K562 (cell line): ENCODE measurements around the gene NEK5.

Experiments
- EGR1 ChIP-seq: fragments of 450-650 bp; conservative IDR thresholded peaks from 2 replicates; pipeline ENCODE4 v1.6.1; 2017; ENCODE audit warnings: mild to moderate bottlenecking
- ETV6 ChIP-seq, 3 experiments: fragments of 150-350 bp in 1 of 3; sonication (generic) in 1 of 3; formaldehyde crosslinking in 1 of 3; IDR thresholded peaks; 2 replicates each; pipeline versions ENCODE4 v1.6.1 to v1.8.0; 2014 to 2022; ENCODE audit warnings: borderline replicate concordance in 2 of 3, low read depth in 2 of 3, antibody characterized with exemption in 1 of 3, low read length in 1 of 3, mild to moderate bottlenecking in 1 of 3, missing genetic modification reagents in 1 of 3
- FOXK1 ChIP-seq: sonication (generic); formaldehyde crosslinking; IDR thresholded peaks from 2 replicates; pipeline ENCODE4 v1.8.0; 2022; ENCODE audit warnings: missing genetic modification reagents, mild to moderate bottlenecking, borderline replicate concordance
- GABPA ChIP-seq: fragments of 200-800 bp; sonication (Bioruptor generic); conservative IDR thresholded peaks from 2 replicates; pipeline ENCODE4 v1.6.1; 2016; ENCODE audit warnings: low read depth, missing genetic modification characterization, missing compliant biosample characterization
- MYC ChIP-seq, 2 experiments: fragments of 250-450 bp in 1 of 2; sonication (Bioruptor Pico) in 1 of 2; IDR thresholded peaks; 2 replicates each; pipeline versions ENCODE4 v1.5.1 to v1.6.1; 2012 to 2021; ENCODE audit warnings: low read depth in 2 of 2, borderline replicate concordance in 1 of 2, improper control_type of control experiment in 1 of 2, low read length in 1 of 2, mild to moderate bottlenecking in 1 of 2, moderate library complexity in 1 of 2
- TEAD4 ChIP-seq, 2 experiments: sonication (generic) in 1 of 2; formaldehyde crosslinking in 1 of 2; IDR thresholded peaks; 2 replicates each; pipeline versions ENCODE4 v1.6.1 to v1.8.0; 2012 to 2022; ENCODE audit warnings: borderline replicate concordance in 1 of 2, inconsistent platforms in 1 of 2, low read length in 1 of 2, mild to moderate bottlenecking in 1 of 2, missing genetic modification reagents in 1 of 2
- ZBED1 ChIP-seq: IDR thresholded peaks from 2 replicates; pipeline ENCODE4 v1.6.1; 2014
- TF ChIP-seq, protein P1 (sequence below), 2 experiments: fragments of 450-650 bp; formaldehyde crosslinking in 1 of 2; IDR thresholded peaks; 2 replicates each; pipeline versions ENCODE4 v1.4.0 to v1.6.1; 2014 to 2020; ENCODE audit warnings: mild to moderate bottlenecking in 2 of 2, borderline replicate concordance in 1 of 2, low read depth in 1 of 2
- TF ChIP-seq, protein P2 (sequence below): sonication (generic); formaldehyde crosslinking; IDR thresholded peaks from 2 replicates; pipeline ENCODE4 v1.8.1; 2023; ENCODE audit warnings: mild to moderate bottlenecking, missing genetic modification reagents
- TF ChIP-seq, protein P3 (sequence below), 3 experiments: IDR thresholded peaks in 2 of 3; conservative IDR thresholded peaks in 1 of 3; 2 replicates each; pipeline ENCODE4 v1.5.1; 2011 to 2012; ENCODE audit warnings: low read length in 3 of 3, mild to moderate bottlenecking in 3 of 3, control low read depth in 2 of 3, improper control_type of control experiment in 1 of 3, inconsistent platforms in 1 of 3, low read depth in 1 of 3, mixed read lengths in 1 of 3, moderate library complexity in 1 of 3; ENCODE audit not compliant: insufficient read depth in 2 of 3

DNA sequence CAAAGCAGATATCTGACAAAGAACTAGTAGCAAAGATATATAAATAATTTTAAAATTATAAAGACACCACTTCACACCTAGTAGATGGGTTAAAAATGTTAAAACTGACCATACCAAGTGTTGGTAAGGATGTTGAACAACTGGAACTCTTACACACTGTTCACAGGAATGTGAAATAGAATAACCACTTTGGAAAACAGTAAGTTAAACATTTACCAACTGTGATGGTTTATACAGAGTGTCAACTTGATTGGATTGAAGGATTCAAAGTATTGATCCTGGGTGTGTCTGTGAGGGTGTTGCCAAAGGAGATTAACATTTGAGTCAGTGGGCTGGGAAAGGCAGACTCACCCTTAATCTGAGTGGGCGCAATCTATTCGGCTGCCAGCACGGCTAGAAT lies 85.2 kb downstream of the NEK5 start:
- TF ChIP-seq ZBED1 (no peak), MYC (IDR thresholded peaks at IDR 0.05; ENCODE audit: low read depth, low read length) (no peak), MYC (CRISPR knock-in tag; IDR thresholded peaks at IDR 0.05; ENCODE audit: borderline replicate concordance, low read depth) (no peak), ETV6 (IDR thresholded peaks at IDR 0.05; ENCODE audit: borderline replicate concordance in 1 of 2, low read depth in 2 of 2, low read length in 1 of 2) (no peak), ETV6 (CRISPR knock-in tag; IDR thresholded peaks at IDR 0.05; ENCODE audit: borderline replicate concordance) (no peak), GABPA (tag) (no peak), TEAD4 (IDR thresholded peaks at IDR 0.05; ENCODE audit: low read length) (no peak), TEAD4 (CRISPR knock-in tag; IDR thresholded peaks at IDR 0.05; ENCODE audit: borderline replicate concordance) (no peak), EGR1 (no peak), FOXK1 (CRISPR knock-in tag) (no peak)
- TF ChIP-seq, protein P1, sequence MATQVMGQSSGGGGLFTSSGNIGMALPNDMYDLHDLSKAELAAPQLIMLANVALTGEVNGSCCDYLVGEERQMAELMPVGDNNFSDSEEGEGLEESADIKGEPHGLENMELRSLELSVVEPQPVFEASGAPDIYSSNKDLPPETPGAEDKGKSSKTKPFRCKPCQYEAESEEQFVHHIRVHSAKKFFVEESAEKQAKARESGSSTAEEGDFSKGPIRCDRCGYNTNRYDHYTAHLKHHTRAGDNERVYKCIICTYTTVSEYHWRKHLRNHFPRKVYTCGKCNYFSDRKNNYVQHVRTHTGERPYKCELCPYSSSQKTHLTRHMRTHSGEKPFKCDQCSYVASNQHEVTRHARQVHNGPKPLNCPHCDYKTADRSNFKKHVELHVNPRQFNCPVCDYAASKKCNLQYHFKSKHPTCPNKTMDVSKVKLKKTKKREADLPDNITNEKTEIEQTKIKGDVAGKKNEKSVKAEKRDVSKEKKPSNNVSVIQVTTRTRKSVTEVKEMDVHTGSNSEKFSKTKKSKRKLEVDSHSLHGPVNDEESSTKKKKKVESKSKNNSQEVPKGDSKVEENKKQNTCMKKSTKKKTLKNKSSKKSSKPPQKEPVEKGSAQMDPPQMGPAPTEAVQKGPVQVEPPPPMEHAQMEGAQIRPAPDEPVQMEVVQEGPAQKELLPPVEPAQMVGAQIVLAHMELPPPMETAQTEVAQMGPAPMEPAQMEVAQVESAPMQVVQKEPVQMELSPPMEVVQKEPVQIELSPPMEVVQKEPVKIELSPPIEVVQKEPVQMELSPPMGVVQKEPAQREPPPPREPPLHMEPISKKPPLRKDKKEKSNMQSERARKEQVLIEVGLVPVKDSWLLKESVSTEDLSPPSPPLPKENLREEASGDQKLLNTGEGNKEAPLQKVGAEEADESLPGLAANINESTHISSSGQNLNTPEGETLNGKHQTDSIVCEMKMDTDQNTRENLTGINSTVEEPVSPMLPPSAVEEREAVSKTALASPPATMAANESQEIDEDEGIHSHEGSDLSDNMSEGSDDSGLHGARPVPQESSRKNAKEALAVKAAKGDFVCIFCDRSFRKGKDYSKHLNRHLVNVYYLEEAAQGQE (IDR thresholded peaks at IDR 0.05; ENCODE audit: borderline replicate concordance) = no peak
- TF ChIP-seq, protein P1 (CRISPR knock-in tag; IDR thresholded peaks at IDR 0.05; ENCODE audit: low read depth) = no peak
- TF ChIP-seq, protein P2, sequence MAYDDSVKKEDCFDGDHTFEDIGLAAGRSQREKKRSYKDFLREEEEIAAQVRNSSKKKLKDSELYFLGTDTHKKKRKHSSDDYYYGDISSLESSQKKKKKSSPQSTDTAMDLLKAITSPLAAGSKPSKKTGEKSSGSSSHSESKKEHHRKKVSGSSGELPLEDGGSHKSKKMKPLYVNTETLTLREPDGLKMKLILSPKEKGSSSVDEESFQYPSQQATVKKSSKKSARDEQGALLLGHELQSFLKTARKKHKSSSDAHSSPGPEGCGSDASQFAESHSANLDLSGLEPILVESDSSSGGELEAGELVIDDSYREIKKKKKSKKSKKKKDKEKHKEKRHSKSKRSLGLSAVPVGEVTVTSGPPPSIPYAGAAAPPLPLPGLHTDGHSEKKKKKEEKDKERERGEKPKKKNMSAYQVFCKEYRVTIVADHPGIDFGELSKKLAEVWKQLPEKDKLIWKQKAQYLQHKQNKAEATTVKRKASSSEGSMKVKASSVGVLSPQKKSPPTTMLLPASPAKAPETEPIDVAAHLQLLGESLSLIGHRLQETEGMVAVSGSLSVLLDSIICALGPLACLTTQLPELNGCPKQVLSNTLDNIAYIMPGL (CRISPR knock-in tag) = no peak
- TF ChIP-seq, protein P3, sequence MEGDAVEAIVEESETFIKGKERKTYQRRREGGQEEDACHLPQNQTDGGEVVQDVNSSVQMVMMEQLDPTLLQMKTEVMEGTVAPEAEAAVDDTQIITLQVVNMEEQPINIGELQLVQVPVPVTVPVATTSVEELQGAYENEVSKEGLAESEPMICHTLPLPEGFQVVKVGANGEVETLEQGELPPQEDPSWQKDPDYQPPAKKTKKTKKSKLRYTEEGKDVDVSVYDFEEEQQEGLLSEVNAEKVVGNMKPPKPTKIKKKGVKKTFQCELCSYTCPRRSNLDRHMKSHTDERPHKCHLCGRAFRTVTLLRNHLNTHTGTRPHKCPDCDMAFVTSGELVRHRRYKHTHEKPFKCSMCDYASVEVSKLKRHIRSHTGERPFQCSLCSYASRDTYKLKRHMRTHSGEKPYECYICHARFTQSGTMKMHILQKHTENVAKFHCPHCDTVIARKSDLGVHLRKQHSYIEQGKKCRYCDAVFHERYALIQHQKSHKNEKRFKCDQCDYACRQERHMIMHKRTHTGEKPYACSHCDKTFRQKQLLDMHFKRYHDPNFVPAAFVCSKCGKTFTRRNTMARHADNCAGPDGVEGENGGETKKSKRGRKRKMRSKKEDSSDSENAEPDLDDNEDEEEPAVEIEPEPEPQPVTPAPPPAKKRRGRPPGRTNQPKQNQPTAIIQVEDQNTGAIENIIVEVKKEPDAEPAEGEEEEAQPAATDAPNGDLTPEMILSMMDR (IDR thresholded peaks at IDR 0.05 in 2 of 3, conservative IDR thresholded peaks at IDR 0.05 in 1 of 3; ENCODE audit: insufficient read depth in 2 of 3, low read depth in 1 of 3, low read length in 3 of 3) = no peak
